HEK293T (cell line): ENCODE results near the gene STPG1.

Experiments used
- CTCF ChIA-PET: fragments of 350-600 bp; formaldehyde crosslinking; extraction: SDS; loops from one replicate; lab custom pipeline; 2021; ENCODE audit warnings: antibody characterized with exemption, inconsistent platforms; lab: Yijun Ruan, JAX
- POLR2A ChIA-PET: fragments of 350-600 bp; formaldehyde crosslinking; extraction: SDS; loops from one replicate; lab custom pipeline; 2020; ENCODE audit warnings: antibody characterized with exemption, inconsistent platforms; lab: Yijun Ruan, JAX
- DNase-seq: peaks from one replicate; pipeline ENCODE4 v3.0.0; 2012; ENCODE audit warnings: mixed read lengths; ENCODE audit errors: extremely low spot score
- ARNT ChIP-seq: fragments of 450-650 bp; IDR thresholded peaks from 2 replicates; pipeline ENCODE4 v1.6.1; 2017; ENCODE audit warnings: mild to moderate bottlenecking
- BHLHE40 ChIP-seq: fragments of 450-650 bp; IDR thresholded peaks from 2 replicates; pipeline ENCODE4 v1.6.1; 2016; ENCODE audit warnings: mild to moderate bottlenecking, moderate library complexity, borderline replicate concordance
- CTBP1 ChIP-seq: fragments of 450-650 bp; IDR thresholded peaks from 2 replicates; pipeline ENCODE4 v1.6.1; 2016; ENCODE audit warnings: borderline replicate concordance
- ELF4 ChIP-seq: fragments of 450-650 bp; IDR thresholded peaks from 2 replicates; pipeline ENCODE4 v1.6.1; 2017; ENCODE audit warnings: antibody characterized with exemption
- FOXA1 ChIP-seq: fragments of 450-650 bp; IDR thresholded peaks from 2 replicates; pipeline ENCODE4 v1.6.1; 2016; ENCODE audit warnings: mild to moderate bottlenecking
- FOXK2 ChIP-seq: fragments of 450-650 bp; IDR thresholded peaks from 2 replicates; pipeline ENCODE4 v1.6.1; 2016; ENCODE audit warnings: mild to moderate bottlenecking
- FOXM1 ChIP-seq: fragments of 450-650 bp; IDR thresholded peaks from 2 replicates; pipeline ENCODE4 v1.6.1; 2017; ENCODE audit warnings: mild to moderate bottlenecking, borderline replicate concordance
- HDGF ChIP-seq: fragments of 450-650 bp; IDR thresholded peaks from 2 replicates; pipeline ENCODE4 v1.6.1; 2017; ENCODE audit warnings: antibody characterized with exemption, borderline replicate concordance
- L3MBTL2 ChIP-seq: fragments of 450-650 bp; conservative IDR thresholded peaks from 2 replicates; pipeline ENCODE4 v1.6.1; 2016; ENCODE audit warnings: mild to moderate bottlenecking
- LEF1 ChIP-seq: fragments of 450-650 bp; IDR thresholded peaks from 2 replicates; pipeline ENCODE4 v1.6.1; 2017; ENCODE audit warnings: mild to moderate bottlenecking, borderline replicate concordance
- NFRKB ChIP-seq: fragments of 450-650 bp; IDR thresholded peaks from 2 replicates; pipeline ENCODE4 v1.6.1; 2016; ENCODE audit warnings: mild to moderate bottlenecking, moderate library complexity
- SP1 ChIP-seq: fragments of 450-650 bp; IDR thresholded peaks from 2 replicates; pipeline ENCODE4 v1.6.1; 2017
- SUZ12 ChIP-seq: fragments of 450-650 bp; IDR thresholded peaks from 2 replicates; pipeline ENCODE4 v1.6.1; 2016; ENCODE audit warnings: mild to moderate bottlenecking
- TARDBP ChIP-seq: fragments of 450-650 bp; IDR thresholded peaks from 2 replicates; pipeline ENCODE4 v1.6.1; 2016
- ZNF384 ChIP-seq: fragments of 450-650 bp; IDR thresholded peaks from 2 replicates; pipeline ENCODE4 v1.6.1; 2016
- TF ChIP-seq, protein P1 (sequence below): fragments of 450-650 bp; IDR thresholded peaks from 2 replicates; pipeline ENCODE4 v1.6.1; 2016

Gene STPG1

DNA sequence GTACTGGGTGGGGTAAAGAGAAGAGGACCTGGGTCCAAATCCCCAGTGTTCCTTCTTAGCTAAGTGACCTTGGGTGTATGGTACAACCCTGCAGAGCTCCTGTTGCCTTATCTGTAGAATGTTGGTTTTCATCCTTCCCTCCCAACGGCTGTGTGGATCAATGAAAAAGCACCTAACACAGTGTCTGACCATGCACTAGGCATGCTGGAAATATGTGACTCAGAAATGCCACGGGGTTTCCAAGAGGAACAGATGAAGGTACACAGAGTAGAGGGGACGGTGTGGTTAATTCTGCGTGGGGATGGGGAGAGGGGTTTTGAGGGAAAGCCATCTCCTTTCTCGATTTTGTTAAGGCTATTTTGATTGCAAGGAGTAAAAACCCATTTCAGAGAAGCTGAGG, 10.6 kb upstream of the STPG1 start:
- ChIA-PET CTCF (interaction anchor here (0.7 to 1.9 kb wide), 2 partner anchors 9 kb away, joined by 5 to 12 read pairs; partner anchors contain the start of gene NIPAL3), POLR2A (no interaction called here)
- no peak for DNase-seq
- TF ChIP-seq, protein P1, sequence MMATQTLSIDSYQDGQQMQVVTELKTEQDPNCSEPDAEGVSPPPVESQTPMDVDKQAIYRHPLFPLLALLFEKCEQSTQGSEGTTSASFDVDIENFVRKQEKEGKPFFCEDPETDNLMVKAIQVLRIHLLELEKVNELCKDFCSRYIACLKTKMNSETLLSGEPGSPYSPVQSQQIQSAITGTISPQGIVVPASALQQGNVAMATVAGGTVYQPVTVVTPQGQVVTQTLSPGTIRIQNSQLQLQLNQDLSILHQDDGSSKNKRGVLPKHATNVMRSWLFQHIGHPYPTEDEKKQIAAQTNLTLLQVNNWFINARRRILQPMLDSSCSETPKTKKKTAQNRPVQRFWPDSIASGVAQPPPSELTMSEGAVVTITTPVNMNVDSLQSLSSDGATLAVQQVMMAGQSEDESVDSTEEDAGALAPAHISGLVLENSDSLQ: no peak
- TF ChIP-seq SUZ12 (no peak), ELF4 (no peak)

DNA sequence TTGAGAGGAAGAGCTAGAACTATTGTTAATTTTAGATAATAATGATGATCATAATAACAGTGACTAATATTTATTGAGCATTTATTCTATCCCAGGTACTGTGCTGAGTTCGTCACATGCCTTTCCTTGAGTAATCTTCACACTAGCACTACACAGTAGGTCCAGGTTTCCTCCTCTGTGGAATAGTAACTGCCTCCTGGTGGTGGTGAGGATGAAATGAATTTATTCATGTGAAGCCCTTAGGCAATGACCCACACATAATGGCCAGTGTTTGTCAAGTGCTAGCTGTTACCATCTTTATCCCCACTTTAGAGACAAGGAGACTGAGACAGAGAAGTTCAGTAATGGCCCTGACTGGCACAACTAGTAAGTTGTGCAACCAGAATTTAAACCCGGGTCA, 7.9 kb upstream of the STPG1 start:
- DNase-seq: no peak

GRCh38 chr1:24420547-24420946, 7.0 kb upstream of the STPG1 start:
- POLR2A ChIA-PET: no interaction called here
- no peak for DNase-seq
- TF ChIP-seq FOXM1 (no peak), SUZ12 (no peak), LEF1 (no peak), CTBP1 (no peak), HDGF (no peak), ZNF384 (no peak), FOXK2 (no peak), NFRKB (no peak), ARNT (no peak), FOXA1 (no peak), L3MBTL2 (no peak), SP1 (no peak), TARDBP (no peak)
- CTCF ChIA-PET: no interaction called here

More for the DNA sequence above, 7.9 kb upstream of the STPG1 start:
- ChIA-PET POLR2A (no interaction called here), CTCF (no interaction called here)
- TF ChIP-seq ZNF384 (no peak), HDGF (no peak), SP1 (no peak), CTBP1 (no peak), FOXK2 (no peak), ARNT (no peak), ELF4 (no peak), TARDBP (no peak), BHLHE40 (no peak)
- TF ChIP-seq, protein P1: no peak

DNA sequence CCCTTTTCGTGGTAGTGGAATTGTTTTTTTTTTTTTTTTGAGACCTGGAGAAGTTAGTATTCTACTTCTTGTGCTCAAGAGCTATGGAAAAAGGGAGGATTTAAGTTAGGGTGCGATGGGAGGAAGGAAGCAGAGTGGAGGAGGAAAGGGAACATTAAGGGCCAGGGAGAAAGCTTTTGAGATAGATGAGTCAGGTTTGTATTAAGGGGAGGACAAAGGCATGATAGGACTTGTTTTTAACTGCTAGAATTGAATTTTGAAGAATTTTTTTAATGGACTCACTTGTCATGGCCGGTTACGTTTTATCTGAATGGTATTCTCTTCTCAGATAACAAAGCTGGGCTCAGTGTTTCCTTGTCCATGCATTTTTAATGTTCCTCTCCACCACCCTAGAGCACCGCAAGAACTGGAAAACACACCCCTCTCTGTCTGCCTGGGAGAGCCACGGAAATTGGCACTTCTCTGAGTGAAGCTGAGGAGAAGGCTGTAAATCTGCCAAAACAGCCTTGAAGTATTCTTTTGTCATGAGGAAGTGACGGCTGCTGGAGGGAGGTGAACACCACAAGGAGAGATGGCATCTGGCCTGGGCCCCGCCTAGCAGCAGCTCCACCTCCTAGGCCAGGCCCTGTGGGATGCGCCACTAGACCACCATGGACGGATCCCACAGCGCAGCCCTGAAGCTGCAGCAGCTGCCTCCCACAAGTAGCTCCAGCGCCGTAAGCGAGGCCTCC, 5.5 kb upstream of the STPG1 start:
- ChIA-PET CTCF (no interaction called here), POLR2A (interaction anchor here (0.7 to 1.3 kb wide), 2 partner anchors 85 to 307 kb away, joined by 3 read pairs; no protein-coding TSS in a partner anchor)
- no peak for DNase-seq
- TF ChIP-seq SP1 (no peak), SUZ12 (no peak), ARNT (no peak), CTBP1 (no peak), ELF4 (no peak), LEF1 (no peak), NFRKB (no peak), TARDBP (no peak)

DNA sequence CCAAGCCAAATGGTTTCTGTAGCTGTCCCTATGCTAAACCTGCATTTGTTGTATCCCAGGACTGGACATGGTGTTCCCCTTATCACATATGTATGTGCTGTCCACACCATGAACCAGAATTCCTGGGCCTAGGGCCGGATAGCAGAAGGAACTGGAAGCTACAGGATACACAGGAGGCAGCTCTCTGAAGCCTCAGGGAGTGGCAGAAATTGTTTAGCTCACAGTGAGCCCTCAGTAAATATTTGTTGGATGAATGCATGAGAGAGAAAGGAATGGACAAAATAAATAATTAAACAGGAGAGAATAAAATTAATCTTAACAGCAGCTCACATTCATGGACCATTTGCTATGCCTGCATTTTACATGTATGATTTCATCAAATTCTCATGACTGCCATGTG, 4.1 kb upstream of the STPG1 start:
- ChIA-PET POLR2A (interaction anchor here (1.6 kb wide), 1 partner anchor 85 kb away, joined by 10 read pairs; the partner anchor contains the start of gene RCAN3), CTCF (interaction anchor here (0.6 kb wide), 1 partner anchor 356 kb away, joined by 3 read pairs; no protein-coding TSS in a partner anchor)
- DNase-seq: no peak
- no peak for TF ChIP-seq ARNT

DNA sequence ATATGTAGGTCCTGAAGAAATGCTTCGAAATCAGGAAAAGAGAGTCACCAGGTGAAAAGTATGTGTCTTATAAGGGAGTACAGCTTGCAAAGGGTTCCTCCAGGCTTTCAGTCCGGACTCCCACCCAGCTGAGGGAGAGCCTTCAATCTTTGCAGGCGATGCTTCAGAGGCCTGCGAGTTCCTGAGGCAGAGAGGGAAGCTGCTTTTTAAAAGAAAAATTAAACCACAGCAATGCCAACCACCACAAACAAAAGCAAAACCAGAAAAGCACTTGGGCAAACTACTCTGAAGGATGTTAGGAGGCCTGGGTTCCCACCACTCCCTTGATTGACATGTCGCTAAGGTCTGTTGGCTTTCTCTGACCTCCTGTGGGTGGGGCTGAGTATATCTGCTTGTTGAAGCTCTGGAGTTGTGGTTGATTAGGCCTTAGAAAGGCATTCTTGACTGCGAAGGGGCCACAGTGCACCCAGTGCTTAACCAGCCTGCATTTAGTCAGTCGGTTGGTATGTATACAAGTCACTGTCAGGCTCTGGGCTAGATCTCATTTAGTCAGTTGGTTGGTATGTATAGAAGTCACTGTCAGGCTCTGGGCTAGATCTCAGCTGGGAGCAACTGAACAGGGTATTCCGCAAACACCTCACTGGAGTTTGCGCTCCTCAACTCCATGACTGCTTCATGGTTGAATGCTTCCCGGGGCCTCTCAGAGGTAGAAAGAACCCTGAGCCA, 3.2 kb upstream of the STPG1 start:
- POLR2A ChIA-PET: interaction anchor here (1.4 to 1.7 kb wide), 3 partner anchors 9 to 170 kb away, joined by 5 to 10 read pairs (median 9); partner anchors contain the start of gene RCAN3
- CTCF ChIA-PET: interaction anchor here (0.6 kb wide), 1 partner anchor 13 kb away, joined by 3 read pairs; no protein-coding TSS in a partner anchor
- TF ChIP-seq, protein P1: peak; percentile 74
- no peak for TF ChIP-seq ZNF384
- DNase-seq: no peak
